ENCODE results near the gene SLC22A16. TPM values are rescaled to one million over a fixed set of nuclear protein-coding genes. Genes with fewer than 3 reads are reported as not detected.
A peak's percentile ranks its signal among the peaks of the same experiment; 100 is the strongest.

SLC22A16 gene
- total RNA-seq, 4 donors from 2014 or later: 0.27 TPM; not detected in 3

GRCh38 chr6:110495949-110496348 lies 19.5 kb upstream of the SLC22A16 start:
- WGBS, 2 donors: 75 to 87% methylated on average over 4 of the region's 4 CpGs
- no peaks in the 10 kb centered on the region for H3K9me3 ChIP-seq
- intact Hi-C loops (cut with DNase I): no loop called here
- DNase-seq: no peak
- H3K36me3 ChIP-seq: no peaks in the 10 kb centered on the region
- H3K4me3 ChIP-seq (replicated peaks in 1 of 3): no peak overlapping the region
- no peak overlapping the region for H3K27ac ChIP-seq
- H3K4me1 ChIP-seq: no peaks in the 10 kb centered on the region
- H3K27me3 ChIP-seq: no peaks in the 10 kb centered on the region
- TF ChIP-seq POLR2A (IDR thresholded peaks at IDR 0.05) (no peak), CTCF (IDR thresholded peaks at IDR 0.05) (no peak)

- peak; percentile 57 to 63 for DNase-seq
Observed at GRCh38 chr6:110493253-110493800, 16.9 kb upstream of the SLC22A16 start.

GRCh38 chr6:110492584-110492983 lies 16.2 kb upstream of the SLC22A16 start:
- Histone ChIP-seq H3K27me3 (no peaks in the 10 kb centered on the region), H3K27ac (no peak overlapping the region), H3K4me3 (replicated peaks in 1 of 3) (no peak overlapping the region), H3K9me3 (no peaks in the 10 kb centered on the region), H3K36me3 (no peaks in the 10 kb centered on the region), H3K4me1 (no peaks in the 10 kb centered on the region)
- intact Hi-C loops (cut with DNase I): no loop called here
- DNase-seq: no peak
- WGBS, 2 donors: 74 to 75% methylated on average over 7 of the region's 7 CpGs
- no peak for TF ChIP-seq POLR2A (IDR thresholded peaks at IDR 0.05)
- TF ChIP-seq CTCF (IDR thresholded peaks at IDR 0.05): no peak

More at GRCh38 chr6:110493253-110493800, 16.9 kb upstream of the SLC22A16 start:
- Histone ChIP-seq H3K36me3 (no peaks in the 10 kb centered on the region), H3K4me3 (replicated peaks in 1 of 3) (no peak overlapping the region), H3K9me3 (no peaks in the 10 kb centered on the region), H3K27ac (no peak overlapping the region), H3K27me3 (no peaks in the 10 kb centered on the region), H3K4me1 (no peaks in the 10 kb centered on the region)
- intact Hi-C loops (cut with DNase I): no loop called here
- TF ChIP-seq POLR2A (IDR thresholded peaks at IDR 0.05) (no peak), CTCF (IDR thresholded peaks at IDR 0.05) (no peak)
- 68 to 77% methylated on average over 9 of the region's 9 CpGs for WGBS, 2 donors

- Histone ChIP-seq H3K9me3 (no peaks in the 10 kb centered on the region), H3K27me3 (no peaks in the 10 kb centered on the region), H3K4me3 (replicated peaks in 1 of 3) (no peak overlapping the region), H3K27ac (no peak overlapping the region), H3K4me1 (no peaks in the 10 kb centered on the region), H3K36me3 (no peaks in the 10 kb centered on the region)
- TF ChIP-seq CTCF (IDR thresholded peaks at IDR 0.05) (no peak), POLR2A (IDR thresholded peaks at IDR 0.05) (no peak)
- intact Hi-C loops (cut with DNase I): no loop called here
- 80 to 86% methylated on average over 7 of the region's 7 CpGs for WGBS, 2 donors
- no peak for DNase-seq
Observed at GRCh38 chr6:110491644-110492317, 15.4 kb upstream of the SLC22A16 start.

- Histone ChIP-seq H3K27me3 (no peaks in the 10 kb centered on the region), H3K4me3 (replicated peaks in 1 of 3) (no peak overlapping the region), H3K27ac (no peak overlapping the region), H3K36me3 (no peaks in the 10 kb centered on the region), H3K4me1 (no peaks in the 10 kb centered on the region), H3K9me3 (no peaks in the 10 kb centered on the region)
- intact Hi-C loops (cut with DNase I): no loop called here
- 85 to 93% methylated on average over 3 of the region's 3 CpGs for WGBS, 2 donors
- no peak for TF ChIP-seq CTCF (IDR thresholded peaks at IDR 0.05)
- no peak for TF ChIP-seq POLR2A (IDR thresholded peaks at IDR 0.05)
- no peak for DNase-seq
Observed at GRCh38 chr6:110491299-110491643, 14.9 kb upstream of the SLC22A16 start.
